HepG2 (cell line): ENCODE data around the gene PRRC2A. TPM values are rescaled to one million over a fixed set of nuclear protein-coding genes. Genes with fewer than 3 reads are reported as not detected.

Experiments used
- ARID2 ChIP-seq: sonication (generic); formaldehyde crosslinking; IDR thresholded peaks from 2 replicates; pipeline ENCODE4 v1.8.1; 2022; ENCODE audit warnings: mild to moderate bottlenecking, missing genetic modification reagents, borderline replicate concordance
- BORCS8-MEF2B ChIP-seq: sonication (generic); formaldehyde crosslinking; IDR thresholded peaks from 2 replicates; pipeline ENCODE4 v1.8.0; 2022; ENCODE audit warnings: mild to moderate bottlenecking, missing genetic modification reagents
- HNRNPH1 ChIP-seq: fragments of 200-400 bp; formaldehyde crosslinking; optimal IDR thresholded peaks from 2 replicates; pipeline ENCODE3; 2017; ENCODE audit warnings: mild to moderate bottlenecking, low read depth, low read length
- MATR3 ChIP-seq: sonication (generic); formaldehyde crosslinking; IDR thresholded peaks from 2 replicates; pipeline ENCODE4 v1.4.0; 2020; ENCODE audit warnings: missing genetic modification reagents
- NCOA1 ChIP-seq: sonication (generic); formaldehyde crosslinking; IDR thresholded peaks from 2 replicates; pipeline ENCODE4 v1.9.0; 2021; ENCODE audit warnings: missing genetic modification reagents
- RFXANK ChIP-seq: IDR thresholded peaks from 2 replicates; pipeline ENCODE4 v1.6.1; 2016
- ZFP62 ChIP-seq: sonication (generic); formaldehyde crosslinking; IDR thresholded peaks from 2 replicates; pipeline ENCODE4 v1.4.0; 2020; ENCODE audit warnings: missing genetic modification reagents
- ZNF260 ChIP-seq: sonication (generic); formaldehyde crosslinking; IDR thresholded peaks from 2 replicates; pipeline ENCODE4 v1.4.0; 2020; ENCODE audit warnings: missing genetic modification reagents, low read depth, mild to moderate bottlenecking, borderline replicate concordance
- polyA plus RNA-seq, 8 experiments: library from polyadenylated mRNA; depleted of rRNA in 3 of 8; stranded (reverse) in 7 of 8; unstranded in 1 of 8; fragments of >200 nt; fragmentation: Illumina TruSeq in 4 of 8; extraction: Trizol in 4 of 8; gene quantifications; 2 replicates each; pipeline versions ENCODE4 v1.2.1 to v1.2.3, GENCODE V29; 2011 to 2016; ENCODE audit warnings: low read depth in 4 of 8, missing spikeins in 1 of 8, mixed read lengths in 1 of 8; ENCODE audit not compliant: insufficient read depth in 1 of 8
- total RNA-seq, 5 experiments: library from RNA; depleted of rRNA; stranded (reverse); fragments of >200 nt; fragmentation: Illumina TruSeq; extraction: Trizol; gene quantifications; 2 replicates each; pipeline ENCODE4 v1.2.3, GENCODE V29; 2016; ENCODE audit warnings: low read depth in 1 of 5
- TF ChIP-seq, protein P1 (sequence below): sonication (generic); formaldehyde crosslinking; IDR thresholded peaks from 2 replicates; pipeline ENCODE4 v1.8.0; 2022; ENCODE audit warnings: mild to moderate bottlenecking, missing genetic modification reagents; ENCODE audit not compliant: insufficient replicate concordance
- TF ChIP-seq, protein P2 (sequence below): IDR thresholded peaks from 2 replicates; pipeline ENCODE4 v1.6.1; 2016; ENCODE audit warnings: low read depth, borderline replicate concordance
- TF ChIP-seq, protein P3 (sequence below): sonication (generic); formaldehyde crosslinking; IDR thresholded peaks from 2 replicates; pipeline ENCODE4 v1.5.0; 2020; ENCODE audit warnings: mild to moderate bottlenecking, missing genetic modification reagents
- TF ChIP-seq, protein P4 (sequence below), 2 experiments: sonication (generic) in 1 of 2; formaldehyde crosslinking in 1 of 2; IDR thresholded peaks; 2 replicates each; pipeline versions ENCODE4 v1.6.1 to v1.9.0; 2014 to 2022; ENCODE audit warnings: antibody characterized with exemption in 1 of 2, borderline replicate concordance in 1 of 2, inconsistent platforms in 1 of 2, low read depth in 1 of 2, missing genetic modification reagents in 1 of 2
- TF ChIP-seq, protein P5 (sequence below): sonication (generic); formaldehyde crosslinking; IDR thresholded peaks from 2 replicates; pipeline ENCODE4 v1.4.0; 2020; ENCODE audit warnings: missing genetic modification reagents
- TF ChIP-seq, protein P6 (sequence below): sonication (generic); formaldehyde crosslinking; IDR thresholded peaks from 2 replicates; pipeline ENCODE4 v1.4.0; 2020; ENCODE audit warnings: missing genetic modification reagents; ENCODE audit errors: not compliant biosample characterization

The PRRC2A gene
- total and polyA plus RNA-seq, 2 of the 13 experiments (the other 11 are each of a cell fraction or from before 2014, with no cell fraction given): 38.9 to 47.4 TPM

DNA sequence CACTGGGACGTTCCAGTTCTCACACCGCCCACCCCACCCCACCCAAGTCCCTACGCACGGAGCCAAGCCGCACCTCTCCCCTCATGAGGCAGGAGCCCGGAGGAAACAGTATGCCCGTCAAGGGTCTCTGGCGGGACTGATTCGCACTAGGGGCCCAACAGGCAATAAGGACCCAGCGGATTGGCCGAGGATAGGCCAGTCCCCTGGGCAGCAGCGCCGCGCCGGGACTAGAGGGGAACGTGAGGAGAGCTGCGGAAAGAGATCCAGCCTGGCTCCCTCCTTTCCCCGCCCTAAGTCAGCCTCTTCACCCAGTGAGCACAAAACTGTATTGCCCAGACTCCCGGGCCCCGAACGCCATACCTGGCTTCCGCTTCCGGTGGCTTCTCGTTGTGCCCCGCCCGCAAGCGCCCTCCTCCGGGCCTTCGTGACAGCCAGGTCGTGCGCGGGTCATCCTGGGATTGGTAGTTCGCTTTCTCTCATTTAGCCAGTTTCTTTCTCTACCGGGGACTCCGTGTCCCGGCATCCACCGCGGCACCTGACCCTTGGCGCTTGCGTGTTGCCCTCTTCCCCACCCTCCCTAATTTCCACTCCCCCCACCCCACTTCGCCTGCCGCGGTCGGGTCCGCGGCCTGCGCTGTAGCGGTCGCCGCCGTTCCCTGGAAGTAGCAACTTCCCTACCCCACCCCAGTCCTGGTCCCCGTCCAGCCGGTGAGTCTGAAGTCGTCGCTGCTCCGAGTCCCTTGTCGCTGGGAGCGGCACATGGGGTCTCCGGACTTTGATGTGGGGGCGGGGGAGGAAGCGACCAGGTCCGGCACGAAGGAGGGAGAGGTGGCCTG lies 45.2 kb downstream of the PRRC2A start, which contains the start of gene CSNK2B (continued):
- TF ChIP-seq BORCS8-MEF2B (CRISPR knock-in tag) (peak; percentile 50), ZFP62 (peak; percentile 95; the same call in 1 of the 2 replicates), RFXANK (CRISPR knock-in tag) (peak; percentile 58; the same call in 1 of the 2 replicates), ARID2 (peak; percentile 92; the same call in 1 of the 2 replicates), MATR3 (no peak), HNRNPH1 (peak; percentile 83), NCOA1 (CRISPR knock-in tag) (no peak), ZNF260 (no peak)
- TF ChIP-seq, protein P1, sequence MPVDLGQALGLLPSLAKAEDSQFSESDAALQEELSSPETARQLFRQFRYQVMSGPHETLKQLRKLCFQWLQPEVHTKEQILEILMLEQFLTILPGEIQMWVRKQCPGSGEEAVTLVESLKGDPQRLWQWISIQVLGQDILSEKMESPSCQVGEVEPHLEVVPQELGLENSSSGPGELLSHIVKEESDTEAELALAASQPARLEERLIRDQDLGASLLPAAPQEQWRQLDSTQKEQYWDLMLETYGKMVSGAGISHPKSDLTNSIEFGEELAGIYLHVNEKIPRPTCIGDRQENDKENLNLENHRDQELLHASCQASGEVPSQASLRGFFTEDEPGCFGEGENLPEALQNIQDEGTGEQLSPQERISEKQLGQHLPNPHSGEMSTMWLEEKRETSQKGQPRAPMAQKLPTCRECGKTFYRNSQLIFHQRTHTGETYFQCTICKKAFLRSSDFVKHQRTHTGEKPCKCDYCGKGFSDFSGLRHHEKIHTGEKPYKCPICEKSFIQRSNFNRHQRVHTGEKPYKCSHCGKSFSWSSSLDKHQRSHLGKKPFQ: peak; percentile 74
- TF ChIP-seq, protein P2, sequence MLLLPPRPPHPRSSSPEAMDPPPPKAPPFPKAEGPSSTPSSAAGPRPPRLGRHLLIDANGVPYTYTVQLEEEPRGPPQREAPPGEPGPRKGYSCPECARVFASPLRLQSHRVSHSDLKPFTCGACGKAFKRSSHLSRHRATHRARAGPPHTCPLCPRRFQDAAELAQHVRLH (CRISPR knock-in tag): no peak
- TF ChIP-seq, protein P3, sequence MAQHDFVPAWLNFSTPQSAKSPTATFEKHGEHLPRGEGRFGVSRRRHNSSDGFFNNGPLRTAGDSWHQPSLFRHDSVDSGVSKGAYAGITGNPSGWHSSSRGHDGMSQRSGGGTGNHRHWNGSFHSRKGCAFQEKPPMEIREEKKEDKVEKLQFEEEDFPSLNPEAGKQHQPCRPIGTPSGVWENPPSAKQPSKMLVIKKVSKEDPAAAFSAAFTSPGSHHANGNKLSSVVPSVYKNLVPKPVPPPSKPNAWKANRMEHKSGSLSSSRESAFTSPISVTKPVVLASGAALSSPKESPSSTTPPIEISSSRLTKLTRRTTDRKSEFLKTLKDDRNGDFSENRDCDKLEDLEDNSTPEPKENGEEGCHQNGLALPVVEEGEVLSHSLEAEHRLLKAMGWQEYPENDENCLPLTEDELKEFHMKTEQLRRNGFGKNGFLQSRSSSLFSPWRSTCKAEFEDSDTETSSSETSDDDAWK (CRISPR knock-in tag): no peak
- TF ChIP-seq, protein P4, sequence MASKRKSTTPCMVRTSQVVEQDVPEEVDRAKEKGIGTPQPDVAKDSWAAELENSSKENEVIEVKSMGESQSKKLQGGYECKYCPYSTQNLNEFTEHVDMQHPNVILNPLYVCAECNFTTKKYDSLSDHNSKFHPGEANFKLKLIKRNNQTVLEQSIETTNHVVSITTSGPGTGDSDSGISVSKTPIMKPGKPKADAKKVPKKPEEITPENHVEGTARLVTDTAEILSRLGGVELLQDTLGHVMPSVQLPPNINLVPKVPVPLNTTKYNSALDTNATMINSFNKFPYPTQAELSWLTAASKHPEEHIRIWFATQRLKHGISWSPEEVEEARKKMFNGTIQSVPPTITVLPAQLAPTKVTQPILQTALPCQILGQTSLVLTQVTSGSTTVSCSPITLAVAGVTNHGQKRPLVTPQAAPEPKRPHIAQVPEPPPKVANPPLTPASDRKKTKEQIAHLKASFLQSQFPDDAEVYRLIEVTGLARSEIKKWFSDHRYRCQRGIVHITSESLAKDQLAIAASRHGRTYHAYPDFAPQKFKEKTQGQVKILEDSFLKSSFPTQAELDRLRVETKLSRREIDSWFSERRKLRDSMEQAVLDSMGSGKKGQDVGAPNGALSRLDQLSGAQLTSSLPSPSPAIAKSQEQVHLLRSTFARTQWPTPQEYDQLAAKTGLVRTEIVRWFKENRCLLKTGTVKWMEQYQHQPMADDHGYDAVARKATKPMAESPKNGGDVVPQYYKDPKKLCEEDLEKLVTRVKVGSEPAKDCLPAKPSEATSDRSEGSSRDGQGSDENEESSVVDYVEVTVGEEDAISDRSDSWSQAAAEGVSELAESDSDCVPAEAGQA (IDR thresholded peaks at IDR 0.05; ENCODE audit: low read depth): no peak
- TF ChIP-seq, protein P4 (CRISPR knock-in tag; IDR thresholded peaks at IDR 0.05; ENCODE audit: borderline replicate concordance): 0 out of 2 replicates have a peak, but pooled peaks have one; percentile 34
- TF ChIP-seq, protein P5, sequence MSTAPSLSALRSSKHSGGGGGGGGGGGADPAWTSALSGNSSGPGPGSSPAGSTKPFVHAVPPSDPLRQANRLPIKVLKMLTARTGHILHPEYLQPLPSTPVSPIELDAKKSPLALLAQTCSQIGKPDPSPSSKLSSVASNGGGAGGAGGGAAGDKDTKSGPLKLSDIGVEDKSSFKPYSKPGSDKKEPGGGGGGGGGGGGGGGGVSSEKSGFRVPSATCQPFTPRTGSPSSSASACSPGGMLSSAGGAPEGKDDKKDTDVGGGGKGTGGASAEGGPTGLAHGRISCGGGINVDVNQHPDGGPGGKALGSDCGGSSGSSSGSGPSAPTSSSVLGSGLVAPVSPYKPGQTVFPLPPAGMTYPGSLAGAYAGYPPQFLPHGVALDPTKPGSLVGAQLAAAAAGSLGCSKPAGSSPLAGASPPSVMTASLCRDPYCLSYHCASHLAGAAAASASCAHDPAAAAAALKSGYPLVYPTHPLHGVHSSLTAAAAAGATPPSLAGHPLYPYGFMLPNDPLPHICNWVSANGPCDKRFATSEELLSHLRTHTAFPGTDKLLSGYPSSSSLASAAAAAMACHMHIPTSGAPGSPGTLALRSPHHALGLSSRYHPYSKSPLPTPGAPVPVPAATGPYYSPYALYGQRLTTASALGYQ (CRISPR knock-in tag): no peak; the same call in 1 of the 2 replicates
- TF ChIP-seq, protein P6, sequence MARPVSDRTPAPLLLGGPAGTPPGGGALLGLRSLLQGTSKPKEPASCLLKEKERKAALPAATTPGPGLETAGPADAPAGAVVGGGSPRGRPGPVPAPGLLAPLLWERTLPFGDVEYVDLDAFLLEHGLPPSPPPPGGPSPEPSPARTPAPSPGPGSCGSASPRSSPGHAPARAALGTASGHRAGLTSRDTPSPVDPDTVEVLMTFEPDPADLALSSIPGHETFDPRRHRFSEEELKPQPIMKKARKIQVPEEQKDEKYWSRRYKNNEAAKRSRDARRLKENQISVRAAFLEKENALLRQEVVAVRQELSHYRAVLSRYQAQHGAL (CRISPR knock-in tag): peak; percentile 50
